K562 (cell line): Measurements from ENCODE around the gene ABCF3. TPM values are rescaled to one million over a fixed set of nuclear protein-coding genes. Genes with fewer than 3 reads are reported as not detected.

Experiments
- ATAC-seq: fragments of 200-7000 bp; cut with Tn5 transposase; 3 replicates; pipeline ENCODE4 v1.9.1; 2020; ENCODE audit warnings: moderate library complexity
- BruUV-seq: library from RNA; stranded (reverse); fragments of 400-500 nt; replicated peaks from 2 replicates; lab custom pipeline; 2021; lab: Mats Ljungman, UMichigan
- CTCF ChIA-PET: fragments of 300-600 bp; formaldehyde crosslinking; extraction: SDS; loops from one replicate; lab custom pipeline; 2021; ENCODE audit warnings: low intra/inter-chr PET ratio; lab: Yijun Ruan, JAX
- POLR2A ChIA-PET: fragments of 300-600, 350-650 bp; sonication (Branson Sonifier 250); formaldehyde crosslinking; extraction: SDS; loops from one replicate; lab custom pipeline; 2021; ENCODE audit warnings: antibody characterized with exemption, inconsistent platforms; lab: Yijun Ruan, JAX
- DNase-seq, 4 experiments: peaks; one replicate each; pipeline versions ENCODE4 v3.0.0 to v3.0.0-alpha.2; 2011 to 2018; ENCODE audit warnings: low spot score in 3 of 4, mixed read lengths in 3 of 4; ENCODE audit errors: extremely low read depth in 1 of 4
- FAIRE-seq: peaks from 2 replicates; lab custom pipeline; 2011; peaks lifted over from hg19 to GRCh38; lab: Jason Lieb, UNC
- H2AFZ ChIP-seq: 2 replicates; pipeline ENCODE4 v1.6.0; 2011; ENCODE audit warnings: low read depth, low read length, control low read depth, inconsistent platforms
- H3K27ac ChIP-seq: fragments of 200-600 bp; 3 replicates; pipeline ENCODE4 v1.8.0; 2011; ENCODE audit warnings: low read depth, mild to moderate bottlenecking, control low read depth, inconsistent platforms, low read length, moderate library complexity, mixed read lengths; ENCODE audit errors: extremely low read depth
- H3K27me3 ChIP-seq, 2 experiments: fragments of 300-600 bp in 1 of 2; 2 replicates in 1 of 2; 3 replicates in 1 of 2; pipeline versions ENCODE4 v1.6.0 to v1.8.0; 2011; ENCODE audit warnings: inconsistent platforms in 2 of 2, low read length in 2 of 2, mild to moderate bottlenecking in 1 of 2, mixed read lengths in 1 of 2, moderate library complexity in 1 of 2; ENCODE audit not compliant: control insufficient read depth in 2 of 2, insufficient read depth in 2 of 2
- H3K36me3 ChIP-seq: fragments of 300-600 bp; 3 replicates; pipeline ENCODE4 v1.8.0; 2011; ENCODE audit warnings: mild to moderate bottlenecking, low read length, inconsistent platforms; ENCODE audit not compliant: control insufficient read depth, insufficient read depth
- H3K4me1 ChIP-seq, 2 experiments: fragments of 200-600 bp in 1 of 2; replicated peaks in 1 of 2; 2 replicates in 1 of 2; 3 replicates in 1 of 2; pipeline versions ENCODE4 v1.5.1 to v1.8.0; 2011; ENCODE audit warnings: inconsistent platforms in 2 of 2, low read length in 2 of 2, mild to moderate bottlenecking in 1 of 2, mixed read lengths in 1 of 2, moderate library complexity in 1 of 2; ENCODE audit not compliant: control insufficient read depth in 2 of 2, insufficient read depth in 2 of 2
- H3K4me2 ChIP-seq: 2 replicates; pipeline ENCODE4 v1.6.1; 2011; ENCODE audit warnings: low read length, control low read depth, inconsistent platforms, mixed read lengths; ENCODE audit not compliant: insufficient read depth
- H3K4me3 ChIP-seq: fragments of 200-600 bp; sonication (generic), shearing (Covaris generic); 2 replicates; pipeline ENCODE4 v1.5.1; 2016; ENCODE audit warnings: control low read depth, inconsistent platforms
- H3K79me2 ChIP-seq: fragments of 200-600 bp; 3 replicates; pipeline ENCODE4 v1.8.0; 2011; ENCODE audit warnings: low read length, inconsistent platforms; ENCODE audit not compliant: control insufficient read depth, insufficient read depth
- H3K9ac ChIP-seq, 2 experiments: 2 replicates each; pipeline versions ENCODE4 v1.6.0 to v1.6.1; 2011; ENCODE audit warnings: low read depth in 2 of 2, low read length in 2 of 2, control low read depth in 1 of 2, inconsistent platforms in 1 of 2, mild to moderate bottlenecking in 1 of 2, mixed read lengths in 1 of 2; ENCODE audit not compliant: insufficient read depth in 1 of 2
- H3K9me1 ChIP-seq: one replicate; pipeline ENCODE4 v1.6.0; 2011; ENCODE audit warnings: inconsistent platforms, mild to moderate bottlenecking, low read length, moderate library complexity; ENCODE audit not compliant: control insufficient read depth, insufficient read depth
- H3K9me3 ChIP-seq: replicated peaks from 2 replicates; pipeline ENCODE4 v1.5.1; 2011; ENCODE audit warnings: low read depth, low read length, inconsistent platforms; ENCODE audit not compliant: control insufficient read depth, insufficient read depth
- H4K20me1 ChIP-seq: replicated peaks from 2 replicates; pipeline ENCODE4 v1.6.1; 2011; ENCODE audit warnings: low read length, inconsistent platforms, mixed read lengths; ENCODE audit not compliant: control insufficient read depth, insufficient read depth
- BCL6 ChIP-seq: fragments of 250-450 bp; sonication (Bioruptor Pico); IDR thresholded peaks from 2 replicates; pipeline ENCODE4 v1.4.0; 2020
- CTCFL ChIP-seq: IDR thresholded peaks from 2 replicates; pipeline ENCODE4 v1.6.1; 2011; ENCODE audit warnings: borderline replicate concordance, low read depth, mild to moderate bottlenecking, moderate library complexity, low read length; ENCODE audit not compliant: insufficient read depth, poor library complexity, severe bottlenecking
- EP300 ChIP-seq: IDR thresholded peaks from 2 replicates; pipeline ENCODE4 v1.6.1; 2012; ENCODE audit warnings: low read length, improper control_type of control experiment
- KDM4B ChIP-seq, 2 experiments: fragments of 450-650 bp in 1 of 2; sonication (generic) in 1 of 2; IDR thresholded peaks; 2 replicates each; pipeline ENCODE4 v1.6.1; 2016 to 2017; ENCODE audit warnings: borderline replicate concordance in 2 of 2, antibody characterized with exemption in 1 of 2, low read depth in 1 of 2, mild to moderate bottlenecking in 1 of 2
- MED1 ChIP-seq: sonication (generic); formaldehyde crosslinking; IDR thresholded peaks from 2 replicates; pipeline ENCODE4 v1.8.1; 2023; ENCODE audit warnings: missing genetic modification reagents, borderline replicate concordance
- POLR2G ChIP-seq: fragments of 200-400 bp; formaldehyde crosslinking; IDR thresholded peaks from 2 replicates; pipeline ENCODE4 v1.6.1; 2017; ENCODE audit warnings: low read depth, mild to moderate bottlenecking, antibody characterized with exemption, low read length, moderate library complexity
- PREB ChIP-seq: sonication (generic); formaldehyde crosslinking; IDR thresholded peaks from 2 replicates; pipeline ENCODE4 v1.8.1; 2023; ENCODE audit warnings: mild to moderate bottlenecking, missing genetic modification reagents
- RFX1 ChIP-seq: fragments of 450-650 bp; IDR thresholded peaks from 2 replicates; pipeline ENCODE4 v1.6.1; 2016; ENCODE audit warnings: mild to moderate bottlenecking, moderate library complexity
- THRAP3 ChIP-seq: fragments of 450-650 bp; IDR thresholded peaks from 2 replicates; pipeline ENCODE4 v1.6.1; 2016; ENCODE audit warnings: mild to moderate bottlenecking, inconsistent platforms, borderline replicate concordance
- WGBS: fragments of 100-300 bp; shearing (Covaris generic); methylation state at CpG from one replicate; pipeline ENCODE4 v1.1.6; 2016; ENCODE audit warnings: low coverage, mixed read lengths; ENCODE audit not compliant: insufficient coverage; ENCODE audit errors: missing lambda C conversion rate; 5-methylcytosine and 5-hydroxymethylcytosine counted together
- in situ Hi-C: fragments of 300-500 bp; cut with MboI; formaldehyde crosslinking; loops from 4 replicates; pipeline ENCODE4 v1.15.0; 2018; ENCODE audit warnings: inconsistent platforms, mixed read lengths
- intact Hi-C: fragments of 100-400 bp; cut with micrococcal nuclease; formaldehyde crosslinking; loops from 2 replicates; pipeline ENCODE4 v1.14.2; 2022
- polyA plus RNA-seq, 8 experiments: library from polyadenylated mRNA; depleted of rRNA in 4 of 8; stranded (reverse) in 5 of 8; unstranded in 3 of 8; fragments of >200 nt; fragmentation: Nextera tagmentation in 2 of 8; fragmentation: Illumina TruSeq in 1 of 8; extraction: Ambion mirVana in 2 of 8; extraction: Trizol in 1 of 8; gene quantifications; 2 replicates each; pipeline versions ENCODE4 v1.2.1 to v1.2.3, GENCODE V29; 2011 to 2014; ENCODE audit warnings: inconsistent platforms in 1 of 8, missing spikeins in 1 of 8
- total RNA-seq, 7 experiments: library from RNA; depleted of rRNA in 6 of 7; stranded (reverse); fragments of >200 nt in 6 of 7; fragmentation: Illumina TruSeq in 2 of 7; extraction: Trizol in 2 of 7; gene quantifications; 2 replicates each; pipeline versions ENCODE4 v1.2.1 to v1.2.3, GENCODE V29; 2011 to 2021; ENCODE audit warnings: low replicate concordance in 1 of 7
- TF ChIP-seq, protein P1 (sequence below): fragments of 450-650 bp; IDR thresholded peaks from 2 replicates; pipeline ENCODE4 v1.6.1; 2016; ENCODE audit warnings: mild to moderate bottlenecking
- TF ChIP-seq, protein P2 (sequence below): fragments of 450-650 bp; formaldehyde crosslinking; IDR thresholded peaks from 2 replicates; pipeline ENCODE4 v1.4.0; 2022; ENCODE audit warnings: missing genetic modification characterization

ABCF3 gene
- total and polyA plus RNA-seq, 9 of the 15 experiments (the other 6 are each of a cell fraction or from before 2014, with no cell fraction given), result 6.7 to 77.9 (median 45.1) TPM

GRCh38 chr3:184241447-184242296 is 55.7 kb downstream of the ABCF3 start (continued):
- no peak for TF ChIP-seq PREB (CRISPR knock-in tag)

GRCh38 chr3:184242297-184242685 is 56.3 kb downstream of the ABCF3 start:
- intact Hi-C loops, result loop anchor here (5.0 to 10.0 kb wide), 2 partner anchors 95 to 197 kb away; no protein-coding TSS in a partner anchor
- in situ Hi-C loops, result loop anchor here (10.0 kb wide), 1 partner anchor 227 kb away; the partner anchor contains the start of gene ABCC5
- WGBS, result 74% methylated on average over 5 of the region's 5 CpGs
- Histone ChIP-seq H4K20me1 (peaks cover 27% of the 10 kb centered on the region), H3K27ac (no peak overlapping the region), H3K4me2 (no peak overlapping the region), H3K9me3 (no peaks in the 10 kb centered on the region), H3K9me1 (no peaks in the 10 kb centered on the region), H3K9ac (no peak overlapping the region), H3K79me2 (peaks cover under 1% of the 10 kb centered on the region; the same call in 2 of the 3 replicates), H3K4me3 (no peak overlapping the region), H3K4me1 (peaks cover 0 to 19% of the 10 kb centered on the region in 2 experiments; a peak in 3 of 5 replicates), H2AFZ (no peak overlapping the region), H3K36me3 (peaks cover 44% of the 10 kb centered on the region), H3K27me3 (peaks cover 0 to 8% of the 10 kb centered on the region in 2 experiments; a peak in 1 of 5 replicates)
- no TSS peak for BruUV-seq
- FAIRE-seq (no peak), ATAC-seq (no peak), DNase-seq (no peak)
- POLR2A ChIA-PET, result interaction anchor here (0.6 to 1.1 kb wide), 4 partner anchors 307 to 1309 kb away, joined by 3 to 4 read pairs (median 3); no protein-coding TSS in a partner anchor
- CTCF ChIA-PET, result interaction anchor here (2.2 kb wide), 1 partner anchor 346 kb away, joined by 17 read pairs; no protein-coding TSS in a partner anchor
- TF ChIP-seq EP300, result no peak
- no peak for TF ChIP-seq POLR2G
- TF ChIP-seq, protein P1, sequence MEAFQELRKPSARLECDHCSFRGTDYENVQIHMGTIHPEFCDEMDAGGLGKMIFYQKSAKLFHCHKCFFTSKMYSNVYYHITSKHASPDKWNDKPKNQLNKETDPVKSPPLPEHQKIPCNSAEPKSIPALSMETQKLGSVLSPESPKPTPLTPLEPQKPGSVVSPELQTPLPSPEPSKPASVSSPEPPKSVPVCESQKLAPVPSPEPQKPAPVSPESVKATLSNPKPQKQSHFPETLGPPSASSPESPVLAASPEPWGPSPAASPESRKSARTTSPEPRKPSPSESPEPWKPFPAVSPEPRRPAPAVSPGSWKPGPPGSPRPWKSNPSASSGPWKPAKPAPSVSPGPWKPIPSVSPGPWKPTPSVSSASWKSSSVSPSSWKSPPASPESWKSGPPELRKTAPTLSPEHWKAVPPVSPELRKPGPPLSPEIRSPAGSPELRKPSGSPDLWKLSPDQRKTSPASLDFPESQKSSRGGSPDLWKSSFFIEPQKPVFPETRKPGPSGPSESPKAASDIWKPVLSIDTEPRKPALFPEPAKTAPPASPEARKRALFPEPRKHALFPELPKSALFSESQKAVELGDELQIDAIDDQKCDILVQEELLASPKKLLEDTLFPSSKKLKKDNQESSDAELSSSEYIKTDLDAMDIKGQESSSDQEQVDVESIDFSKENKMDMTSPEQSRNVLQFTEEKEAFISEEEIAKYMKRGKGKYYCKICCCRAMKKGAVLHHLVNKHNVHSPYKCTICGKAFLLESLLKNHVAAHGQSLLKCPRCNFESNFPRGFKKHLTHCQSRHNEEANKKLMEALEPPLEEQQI, result no peak
- no peak for TF ChIP-seq CTCFL
- no peak for TF ChIP-seq BCL6 (CRISPR knock-in tag)
- TF ChIP-seq MED1 (CRISPR knock-in tag), result no peak
- TF ChIP-seq THRAP3, result no peak
- TF ChIP-seq KDM4B (IDR thresholded peaks at IDR 0.05; ENCODE audit: borderline replicate concordance in 2 of 2, low read depth in 1 of 2), result no peak
- TF ChIP-seq, protein P2, sequence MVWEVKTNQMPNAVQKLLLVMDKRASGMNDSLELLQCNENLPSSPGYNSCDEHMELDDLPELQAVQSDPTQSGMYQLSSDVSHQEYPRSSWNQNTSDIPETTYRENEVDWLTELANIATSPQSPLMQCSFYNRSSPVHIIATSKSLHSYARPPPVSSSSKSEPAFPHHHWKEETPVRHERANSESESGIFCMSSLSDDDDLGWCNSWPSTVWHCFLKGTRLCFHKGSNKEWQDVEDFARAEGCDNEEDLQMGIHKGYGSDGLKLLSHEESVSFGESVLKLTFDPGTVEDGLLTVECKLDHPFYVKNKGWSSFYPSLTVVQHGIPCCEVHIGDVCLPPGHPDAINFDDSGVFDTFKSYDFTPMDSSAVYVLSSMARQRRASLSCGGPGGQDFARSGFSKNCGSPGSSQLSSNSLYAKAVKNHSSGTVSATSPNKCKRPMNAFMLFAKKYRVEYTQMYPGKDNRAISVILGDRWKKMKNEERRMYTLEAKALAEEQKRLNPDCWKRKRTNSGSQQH (CRISPR knock-in tag), result no peak
- no peak for TF ChIP-seq RFX1
